Body of pancreas (tissue), 4 donors: Measurements from ENCODE around the gene SYF2.

Source experiments
- CTCF ChIP-seq, 7 experiments: fragments of 450-650 bp in 4 of 7; fragments of 200-600 bp in 3 of 7; sonication (generic) in 3 of 7; IDR thresholded peaks; one replicate each; pipeline ENCODE4 v1.5.1; 2016 to 2019; ENCODE audit warnings: antibody characterized with exemption in 7 of 7
- POLR2A ChIP-seq, 3 donors: fragments of 450-650 bp; IDR thresholded peaks; one replicate each; pipeline ENCODE4 v1.6.1; 2016; ENCODE audit warnings: antibody characterized with exemption in 3 of 3, mild to moderate bottlenecking in 2 of 3

GRCh38 chr1:25257196-25257595 is 24.9 kb upstream of the SYF2 start:
- TF ChIP-seq CTCF (IDR thresholded peaks at IDR 0.05): no peak
- no peak for TF ChIP-seq POLR2A (IDR thresholded peaks at IDR 0.05)
